Hematopoietic multipotent progenitor cell treated with erythropoietin and hydrocortisone succinate and interleukin-3 and kit ligand, for 17 days (in vitro differentiated cells): ENCODE measurements around the gene TMEM132D.

Experiments
- DNase-seq: peaks from one replicate; pipeline ENCODE4 v3.0.0-alpha.2; 2015; ENCODE audit warnings: low spot score

Gene TMEM132D

GRCh38 chr12:129184127-129184928, 719.5 kb downstream of the TMEM132D start:
- DNase-seq: no peak

GRCh38 chr12:129179941-129180553, 723.8 kb downstream of the TMEM132D start:
- no peak for DNase-seq

GRCh38 chr12:129169928-129170327, 733.9 kb downstream of the TMEM132D start:
- DNase-seq: no peak

GRCh38 chr12:129163861-129164260, 740.0 kb downstream of the TMEM132D start:
- no peak for DNase-seq

DNA sequence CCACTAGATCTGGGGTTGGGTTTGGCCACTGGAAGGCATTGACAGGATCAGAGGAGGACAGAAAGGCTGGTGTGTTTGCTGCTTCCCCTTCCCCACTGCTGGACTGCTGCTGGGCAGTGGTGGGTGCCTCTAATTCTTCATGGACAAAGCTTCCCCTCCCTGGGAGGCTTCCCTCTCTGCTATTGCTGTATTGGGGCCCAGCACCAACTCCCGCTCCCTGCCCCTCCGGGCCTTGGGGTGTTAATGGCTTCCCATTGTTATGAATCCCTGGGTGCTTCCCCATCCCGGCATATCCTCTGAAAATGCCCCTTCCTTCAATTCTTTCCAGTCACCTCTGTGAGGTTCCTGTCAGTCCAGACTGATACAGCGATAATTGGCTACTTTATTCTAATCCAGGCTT, 740.4 kb downstream of the TMEM132D start:
- no peak for DNase-seq

DNA sequence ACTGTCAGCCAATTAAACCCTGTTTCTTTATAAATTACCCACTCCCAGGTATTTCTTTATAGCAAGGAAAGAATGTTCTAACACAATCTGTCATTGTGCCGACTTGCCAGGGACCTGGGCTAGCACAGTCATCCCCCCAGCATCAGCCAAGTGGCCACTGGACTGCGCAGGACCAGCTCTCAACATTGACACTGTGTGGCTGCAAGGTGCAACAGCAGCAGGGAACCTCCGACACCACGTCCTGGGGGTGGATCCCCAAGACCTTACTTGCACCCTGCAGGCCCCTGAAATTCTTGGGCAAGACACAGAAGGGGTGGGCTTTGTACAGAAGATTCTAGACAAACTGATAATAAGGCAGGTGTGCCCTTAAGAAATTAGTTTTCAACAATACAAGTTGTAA, 741.0 kb downstream of the TMEM132D start:
- no peak for DNase-seq

DNA sequence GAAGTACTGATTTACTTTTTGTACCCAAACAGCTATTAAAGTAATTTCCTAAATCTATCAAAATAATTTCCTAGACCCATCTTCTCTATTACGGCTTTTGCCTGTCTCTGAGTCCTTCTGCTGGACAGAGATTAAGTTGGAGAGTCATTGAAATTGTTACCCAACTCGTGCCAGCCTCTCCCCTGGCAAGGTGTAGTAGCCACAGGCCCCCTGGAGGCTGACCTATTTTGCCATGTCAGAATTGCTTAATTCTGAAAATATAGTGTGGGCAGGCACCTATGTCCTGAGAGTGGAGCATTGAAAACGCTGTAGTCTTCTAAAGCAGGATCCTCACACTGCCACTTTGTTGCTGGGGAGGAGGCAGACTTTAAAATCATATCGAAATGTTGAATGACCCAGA, 742.3 kb downstream of the TMEM132D start:
- no peak for DNase-seq

GRCh38 chr12:129160282-129160681, 743.5 kb downstream of the TMEM132D start:
- DNase-seq: no peak

- DNase-seq: no peak
Measured at GRCh38 chr12:129152351-129153104, 751.3 kb downstream of the TMEM132D start.

GRCh38 chr12:129150721-129151120, 753.1 kb downstream of the TMEM132D start:
- no peak for DNase-seq

- no peak for DNase-seq
Measured at GRCh38 chr12:129145381-129145780, 758.4 kb downstream of the TMEM132D start.

- DNase-seq: no peak
Measured at GRCh38 chr12:129138776-129139175, 765.0 kb downstream of the TMEM132D start.

DNA sequence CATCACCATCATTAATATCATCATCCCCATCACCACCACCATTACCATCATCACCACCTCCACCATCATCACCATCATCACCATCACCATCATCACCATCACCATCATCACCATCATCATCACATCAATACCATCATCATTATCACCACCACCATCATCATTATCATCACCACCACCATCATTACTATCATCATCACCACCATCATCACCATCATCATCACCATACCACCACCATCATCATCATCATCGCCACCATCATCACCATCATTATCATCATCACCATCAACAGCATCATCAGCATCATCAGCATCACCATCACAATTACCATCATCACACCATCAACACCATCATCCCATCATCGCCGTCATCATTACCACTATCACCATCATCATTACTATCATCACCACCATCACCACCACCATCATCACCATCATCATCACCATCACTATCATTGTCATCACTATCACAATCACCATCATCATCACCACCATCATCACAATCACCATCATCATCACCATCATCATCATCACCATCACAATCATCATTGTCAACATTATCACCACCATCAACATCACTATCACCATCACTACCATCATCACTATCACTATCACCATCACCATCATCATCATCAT, 767.0 kb downstream of the TMEM132D start:
- DNase-seq: no peak

DNA sequence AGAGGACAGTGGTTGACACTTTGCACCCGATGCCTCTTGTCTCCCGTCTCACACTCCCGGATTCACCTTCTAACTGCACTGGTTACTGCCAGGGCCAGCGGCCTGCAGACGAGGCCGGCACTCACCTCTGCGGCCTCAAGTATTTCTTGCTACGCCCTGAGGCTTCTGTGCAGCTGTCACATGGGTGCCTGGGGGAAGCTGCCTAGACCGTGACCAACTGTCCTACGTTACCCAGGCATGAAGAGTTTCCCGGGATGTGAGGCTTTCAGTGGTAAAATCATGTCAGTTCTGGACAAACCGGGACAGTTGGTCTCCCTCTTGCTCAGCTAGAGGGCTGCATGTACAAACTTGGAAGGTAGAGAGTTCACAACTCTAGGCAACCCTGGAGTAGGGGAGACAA, 776.1 kb downstream of the TMEM132D start:
- DNase-seq: no peak

DNA sequence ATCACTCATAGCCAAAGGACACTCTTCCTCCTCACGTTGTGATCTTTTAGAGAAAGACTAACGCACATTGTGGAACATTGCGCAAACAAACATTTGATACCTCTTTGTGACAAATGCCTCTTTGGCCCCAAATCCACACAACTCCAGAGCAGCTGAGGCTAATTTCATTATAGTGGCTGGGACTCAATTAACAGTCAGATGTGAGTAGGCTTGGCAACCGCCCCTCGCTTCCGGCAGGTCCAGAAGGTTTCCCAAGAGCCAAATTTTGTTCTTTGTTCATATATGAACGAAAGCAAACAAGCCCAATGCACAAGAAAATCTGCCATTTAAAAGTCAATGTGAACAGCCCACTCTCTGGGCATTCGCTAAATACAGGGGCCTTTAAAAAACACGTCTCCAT, 776.6 kb downstream of the TMEM132D start:
- no peak for DNase-seq

DNA sequence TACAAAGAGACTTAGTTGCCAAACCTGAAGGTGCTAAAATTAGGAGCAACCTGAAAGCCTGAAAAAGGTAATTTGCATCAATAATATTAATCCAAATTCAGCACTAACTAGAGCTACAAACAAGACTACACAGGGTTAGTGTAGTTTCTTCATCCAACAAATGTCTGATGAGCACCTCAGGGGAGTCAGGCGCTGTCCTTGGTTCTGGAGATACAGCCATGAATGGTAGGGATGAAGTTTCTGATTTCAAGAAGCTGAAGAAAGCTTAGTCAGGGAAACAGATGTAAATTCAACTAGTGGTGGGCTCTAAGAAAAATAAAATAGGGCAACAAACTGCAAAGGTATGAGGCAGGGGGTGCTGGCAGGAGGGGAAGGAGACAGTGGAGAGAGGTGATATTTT, 784.3 kb downstream of the TMEM132D start:
- no peak for DNase-seq

DNA sequence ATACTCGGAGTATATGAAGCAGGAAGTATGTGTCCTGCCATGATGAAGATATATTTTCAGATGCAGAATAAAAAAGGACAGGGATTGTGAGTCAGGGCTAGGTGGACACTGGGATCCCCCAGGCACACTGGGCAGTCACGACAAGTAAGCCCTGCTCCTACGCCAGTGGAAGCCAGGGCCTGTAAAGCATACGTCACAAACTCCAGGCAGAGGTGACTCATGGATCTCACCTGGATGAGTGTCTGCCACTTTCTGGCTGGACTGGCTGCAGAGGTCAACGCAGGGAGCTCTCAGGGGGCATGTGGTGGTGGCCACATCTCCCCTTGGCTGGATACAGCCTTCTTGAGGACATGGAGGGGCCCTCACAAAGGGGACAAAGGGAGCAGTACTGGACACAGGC, 788.3 kb downstream of the TMEM132D start:
- no peak for DNase-seq

- DNase-seq: no peak
Measured at GRCh38 chr12:129110575-129110974, 793.2 kb downstream of the TMEM132D start.

- no peak for DNase-seq
Measured at GRCh38 chr12:129109174-129110001, 794.4 kb downstream of the TMEM132D start.

GRCh38 chr12:129106772-129107171, 797.1 kb downstream of the TMEM132D start:
- no peak for DNase-seq

- DNase-seq: no peak
Measured at GRCh38 chr12:129103231-129103630, 800.6 kb downstream of the TMEM132D start.

DNA sequence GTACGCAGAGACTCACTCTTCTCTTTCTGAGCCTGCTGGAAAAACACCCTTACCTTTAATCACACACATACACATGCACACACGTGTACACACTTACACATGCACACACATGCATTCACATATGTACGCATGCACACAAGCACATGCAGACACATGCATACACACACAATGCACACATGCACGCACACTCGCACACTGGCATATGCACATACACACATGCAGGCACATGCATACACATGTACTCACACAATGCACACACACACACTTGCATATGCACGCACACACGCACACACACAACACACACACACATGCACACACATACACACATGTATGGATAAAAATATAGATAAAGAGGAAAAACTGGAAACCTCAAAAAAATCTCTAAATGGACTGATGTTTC, 801.6 kb downstream of the TMEM132D start:
- DNase-seq: no peak
